ENCODE data around the gene IGLON5.

Gene IGLON5

DNA sequence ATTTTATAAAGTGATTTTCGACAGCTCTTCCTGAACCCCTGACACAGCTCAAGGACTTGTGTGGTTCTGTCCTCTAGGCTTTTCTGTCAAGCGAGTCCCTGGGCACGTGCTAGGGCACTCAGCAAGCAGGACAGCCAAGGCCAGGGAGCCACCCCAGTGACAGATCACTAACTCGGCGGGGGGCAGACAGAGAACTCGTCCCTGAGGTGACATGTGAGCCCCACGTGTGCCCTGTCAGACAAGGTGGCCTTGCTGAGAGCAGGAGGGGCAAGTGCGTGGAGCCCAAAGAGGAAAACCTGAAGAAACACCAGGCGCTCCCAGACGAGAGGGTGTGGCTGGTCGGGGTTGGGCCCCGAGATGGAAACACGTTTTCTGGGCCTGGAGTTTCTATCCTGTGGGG, 49.8 kb downstream of the IGLON5 start:
- no peak for DNase-seq (ENCODE audit: low read depth in 2 of 3, low spot score in 2 of 3)

DNA sequence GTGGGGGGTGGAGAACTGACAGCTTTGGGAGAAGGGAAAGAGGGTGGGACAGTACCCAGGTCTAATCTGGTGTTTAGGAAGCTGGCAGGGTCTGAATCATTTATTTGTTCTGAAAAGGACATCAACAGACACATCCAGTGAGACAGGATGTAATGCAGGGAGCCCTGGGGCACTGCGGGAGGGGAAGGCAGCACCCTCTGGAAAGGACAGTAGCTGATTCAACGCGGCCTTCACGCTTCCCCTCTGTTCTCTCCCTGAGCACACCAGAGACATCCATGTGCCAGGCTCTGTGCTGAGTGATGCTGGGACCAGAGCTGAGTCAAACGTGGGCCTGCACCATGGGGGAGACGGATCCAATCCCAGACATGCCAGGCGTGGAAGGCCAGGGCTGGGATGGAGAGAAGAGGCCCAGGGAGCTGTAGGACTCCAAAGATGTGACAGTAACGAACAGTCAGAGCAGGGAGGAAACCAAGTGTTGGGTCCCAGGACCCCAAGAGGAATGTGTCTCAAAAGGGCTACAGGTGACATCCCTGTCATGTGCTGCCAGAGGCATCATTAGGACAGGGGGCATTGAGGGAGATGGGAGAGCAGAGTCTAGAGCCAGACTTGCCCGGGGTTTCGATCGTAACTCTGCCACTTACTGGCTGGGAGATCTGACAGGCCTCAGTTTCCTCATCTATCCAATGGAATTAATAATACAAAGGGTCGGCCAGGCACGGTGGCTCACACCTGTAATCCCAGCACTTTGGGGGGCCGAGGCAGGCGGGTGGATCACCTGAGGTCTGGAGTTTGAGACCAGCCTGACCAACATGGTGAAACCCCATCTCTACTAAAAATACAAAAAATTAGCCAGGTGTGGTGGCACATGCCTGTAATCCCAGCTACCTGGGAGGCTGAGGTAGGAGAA, 53.0 kb downstream of the IGLON5 start:
- DNase-seq (ENCODE audit: low read depth in 2 of 3, low spot score in 2 of 3): no peak

GRCh38 chr19:51365211-51365964, 53.9 kb downstream of the IGLON5 start:
- DNase-seq (ENCODE audit: low read depth in 2 of 3, low spot score in 2 of 3): no peak

- DNase-seq (ENCODE audit: low read depth in 2 of 3, low spot score in 2 of 3): no peak
Observed at GRCh38 chr19:51365965-51366388, 54.5 kb downstream of the IGLON5 start, which contains the start of gene ETFB. TSS of gene ETFB (minus strand) at chr19:51366388. CDS start at chr19:51366326, 62 bp downstream.

- peak; percentile 68 to 89 (median 89) for DNase-seq (ENCODE audit: low read depth in 2 of 3, low spot score in 2 of 3)
Observed at GRCh38 chr19:51366389-51367254, 55.2 kb downstream of the IGLON5 start.

DNA sequence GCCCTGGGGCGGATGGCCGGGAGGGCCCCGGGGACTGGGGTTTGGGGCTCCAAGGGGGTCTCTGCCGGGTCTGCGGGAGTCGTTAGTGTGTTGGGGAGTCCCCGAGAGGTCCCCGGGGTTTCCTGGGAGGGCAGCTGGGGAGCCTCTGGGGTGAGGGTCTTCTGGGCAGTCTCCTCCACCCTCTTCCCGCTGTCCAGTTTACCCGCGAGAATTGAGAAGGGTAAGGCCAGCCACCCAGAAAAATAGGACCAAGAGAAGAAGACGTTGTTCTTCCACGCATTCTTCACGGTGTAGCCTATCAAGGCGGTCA, 55.8 kb downstream of the IGLON5 start:
- DNase-seq (ENCODE audit: low read depth in 2 of 3, low spot score in 2 of 3): no peak

DNA sequence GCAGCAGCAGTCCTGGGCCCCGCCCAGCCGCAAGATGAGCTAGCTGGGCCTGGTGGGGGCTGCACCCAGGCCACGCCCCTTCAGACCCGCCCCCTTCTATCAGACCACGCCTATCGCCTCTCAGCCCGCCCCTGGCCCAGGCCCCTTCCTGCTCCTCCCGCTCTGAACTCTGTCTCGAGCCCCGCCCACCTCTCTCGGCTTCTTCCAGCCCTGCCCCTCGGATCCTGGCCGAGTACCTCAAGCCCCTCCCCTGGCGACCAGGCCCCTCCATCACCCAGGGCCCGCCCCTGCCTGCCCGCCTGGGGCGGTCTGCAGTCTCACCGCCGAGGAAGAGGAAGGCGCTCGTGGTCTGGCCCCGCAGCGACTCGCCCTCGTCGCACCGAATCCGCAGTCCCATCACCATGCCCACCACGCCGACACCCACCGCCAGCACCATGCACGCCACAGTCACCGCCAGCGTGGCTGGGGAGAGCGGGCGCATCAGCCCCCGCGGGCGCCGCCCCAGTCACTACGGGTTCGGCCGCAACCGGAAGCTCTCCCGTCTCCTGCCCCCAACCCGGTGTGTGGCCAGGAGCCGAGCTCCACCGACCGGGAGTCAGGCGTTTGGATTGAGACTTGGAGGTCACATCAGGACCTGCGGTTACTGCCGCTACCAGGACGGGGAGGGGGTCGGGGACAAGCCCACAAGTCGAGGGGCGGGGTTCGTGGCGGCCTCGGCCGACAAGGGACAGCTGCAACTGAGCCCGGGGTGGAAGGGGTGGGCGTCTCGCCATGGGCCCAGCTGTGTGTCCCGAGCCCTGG, 56.3 kb downstream of the IGLON5 start:
- peak; percentile 97 to 99 (median 97) for DNase-seq (ENCODE audit: low read depth in 2 of 3, low spot score in 2 of 3)

DNA sequence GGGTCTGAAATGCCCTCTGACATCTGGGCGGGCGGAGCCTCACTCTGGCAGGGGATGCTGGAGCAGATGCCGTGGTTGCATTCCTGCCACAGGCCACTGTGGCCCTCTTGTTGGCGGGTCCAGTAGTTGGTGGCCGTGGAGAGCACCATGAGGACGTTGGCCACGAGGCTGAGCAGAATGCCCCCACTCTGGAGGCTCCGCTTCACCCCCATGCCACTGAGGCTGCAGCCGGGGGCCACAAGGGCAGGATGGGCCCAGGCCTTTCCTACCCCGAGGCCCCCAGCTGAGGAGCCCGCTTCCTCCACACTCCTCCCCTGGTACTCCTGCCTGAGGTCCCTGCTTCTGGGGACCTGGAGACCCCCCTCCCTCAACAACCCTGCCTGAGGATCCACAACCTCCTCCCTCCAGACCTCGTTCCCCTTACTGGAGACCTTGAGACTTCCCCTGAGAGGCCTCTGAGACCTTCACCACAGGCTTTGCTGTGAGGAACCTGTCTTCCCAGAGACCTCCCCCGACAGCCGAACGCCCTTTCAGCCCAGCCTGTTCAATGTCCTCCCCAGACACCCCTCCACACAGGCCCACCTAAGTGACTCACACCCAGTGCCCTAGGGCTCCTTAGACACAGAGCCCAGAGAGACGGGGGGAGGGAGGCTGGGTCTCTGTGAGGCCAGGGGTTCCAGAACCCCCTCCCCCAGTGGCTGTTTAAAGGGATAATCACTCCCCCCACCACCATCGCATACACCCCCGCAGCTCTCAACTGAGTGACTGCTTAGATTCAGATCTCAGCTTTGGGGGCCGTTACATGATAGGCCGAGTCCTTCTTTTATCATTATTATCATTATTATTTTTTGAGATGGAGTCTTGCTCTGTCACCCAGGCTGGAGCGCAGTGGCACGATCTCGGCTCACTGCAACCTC, 57.2 kb downstream of the IGLON5 start, which contains the start of gene CLDND2:
Gene CLDND2 (minus strand): TSS at position 638 of the 917 bp plus-strand sequence. CDS start 426 bp downstream, at position 212.
- peak in 1 of 3 experiments; percentile 47 for DNase-seq (ENCODE audit: low read depth in 2 of 3, low spot score in 2 of 3)

GRCh38 chr19:51370230-51370629, 58.8 kb downstream of the IGLON5 start:
- DNase-seq (ENCODE audit: low read depth in 2 of 3, low spot score in 2 of 3): no peak

GRCh38 chr19:51371186-51371690, 59.8 kb downstream of the IGLON5 start:
- DNase-seq (ENCODE audit: low read depth in 2 of 3, low spot score in 2 of 3): no peak

GRCh38 chr19:51372021-51372648, 60.7 kb downstream of the IGLON5 start:
- no peak for DNase-seq (ENCODE audit: low read depth in 2 of 3, low spot score in 2 of 3)

GRCh38 chr19:51372649-51373504, 61.4 kb downstream of the IGLON5 start, which contains the start of gene NKG7:
TSS of gene NKG7 (minus strand) at chr19:51372654. CDS start at chr19:51372535, 119 bp downstream.
- peak in 2 of 3 experiments; percentile 74 to 81 for DNase-seq (ENCODE audit: low read depth in 2 of 3, low spot score in 2 of 3)

DNA sequence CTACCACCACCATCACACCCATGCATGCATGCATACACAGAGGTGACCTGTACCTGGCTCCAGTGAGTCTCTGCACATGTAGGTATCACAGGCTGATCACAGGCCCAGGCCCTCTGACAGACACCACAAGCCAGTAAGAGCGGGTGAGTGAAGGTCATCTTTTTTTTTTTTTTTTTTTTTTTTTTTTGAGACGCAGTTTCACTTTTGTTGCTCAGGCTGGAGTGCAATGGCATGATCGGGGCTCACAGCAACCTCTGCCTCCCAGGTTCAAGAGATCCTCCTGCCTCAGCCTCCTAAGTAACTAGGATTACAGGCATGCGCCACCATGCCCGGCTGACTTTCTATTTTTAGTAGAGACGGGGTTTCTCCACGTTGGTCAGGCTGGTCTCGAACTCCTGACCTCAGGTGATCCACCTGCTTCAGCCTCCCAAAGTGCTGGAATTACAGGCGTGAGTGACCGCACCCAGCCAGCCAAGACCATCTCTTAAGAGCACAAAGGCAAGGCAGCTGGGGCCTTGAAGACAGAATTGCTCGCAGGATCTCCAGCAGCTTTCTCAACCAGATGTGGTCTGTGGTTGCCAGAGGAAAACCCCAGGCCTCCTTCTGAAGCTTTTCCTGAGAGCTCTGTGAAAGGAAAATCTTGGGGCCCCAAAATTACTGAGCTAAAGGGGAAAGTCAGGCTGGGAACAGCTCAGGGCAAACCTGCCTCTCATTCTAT, 64.2 kb downstream of the IGLON5 start:
- DNase-seq (ENCODE audit: low read depth in 2 of 3, low spot score in 2 of 3): no peak

DNA sequence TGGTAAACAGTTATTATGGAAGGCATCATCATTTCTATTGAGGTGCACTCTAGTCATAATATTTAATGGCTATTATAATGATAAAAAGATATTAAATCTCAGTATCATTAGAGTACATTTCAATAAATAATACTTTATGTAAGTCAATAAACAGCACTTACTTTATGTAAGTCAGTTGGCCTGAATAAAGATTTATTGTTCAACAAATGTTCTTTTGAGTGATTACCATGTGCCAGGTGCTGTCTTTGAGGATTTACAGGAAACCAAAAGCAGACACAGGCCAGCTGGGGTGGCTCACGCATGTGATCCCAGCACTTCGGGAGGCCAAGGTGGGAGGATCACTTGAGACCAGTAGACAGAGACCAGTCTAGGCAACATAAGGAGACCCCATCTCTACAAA, 66.0 kb downstream of the IGLON5 start:
- no peak for DNase-seq (ENCODE audit: low read depth in 2 of 3, low spot score in 2 of 3)

DNA sequence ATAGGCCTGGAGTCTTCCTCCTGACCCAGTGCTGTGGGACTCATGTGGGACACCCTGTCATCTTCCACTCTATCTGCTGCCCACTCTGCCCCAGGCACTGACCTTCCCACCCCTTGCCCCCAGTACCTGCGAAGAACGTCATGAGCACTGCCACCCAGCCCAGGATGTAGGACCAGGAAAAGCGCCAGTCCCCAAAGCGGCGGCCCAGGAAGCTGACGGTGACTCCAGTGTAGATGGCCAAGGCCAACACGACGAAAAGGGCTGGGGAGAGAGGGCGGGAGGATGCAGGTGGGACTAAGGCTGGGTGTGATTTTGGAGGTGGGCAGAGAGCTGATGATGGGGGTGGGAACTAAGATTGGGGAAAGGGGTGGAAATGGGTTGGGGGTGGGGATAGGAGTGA, 68.9 kb downstream of the IGLON5 start:
- no peak for DNase-seq (ENCODE audit: low read depth in 2 of 3, low spot score in 2 of 3)
